GM12874 (cell line): ENCODE measurements around the gene COTL1.

Experiments
- CTCF ChIP-seq: IDR thresholded peaks from 2 replicates; pipeline ENCODE4 v1.5.1; 2011; ENCODE audit warnings: low read depth, mild to moderate bottlenecking, control low read depth, low read length, moderate library complexity; ENCODE audit not compliant: insufficient read depth

The COTL1 gene

GRCh38 chr16:84605339-84605848, 12.5 kb downstream of the COTL1 start:
- TF ChIP-seq CTCF = no peak

DNA sequence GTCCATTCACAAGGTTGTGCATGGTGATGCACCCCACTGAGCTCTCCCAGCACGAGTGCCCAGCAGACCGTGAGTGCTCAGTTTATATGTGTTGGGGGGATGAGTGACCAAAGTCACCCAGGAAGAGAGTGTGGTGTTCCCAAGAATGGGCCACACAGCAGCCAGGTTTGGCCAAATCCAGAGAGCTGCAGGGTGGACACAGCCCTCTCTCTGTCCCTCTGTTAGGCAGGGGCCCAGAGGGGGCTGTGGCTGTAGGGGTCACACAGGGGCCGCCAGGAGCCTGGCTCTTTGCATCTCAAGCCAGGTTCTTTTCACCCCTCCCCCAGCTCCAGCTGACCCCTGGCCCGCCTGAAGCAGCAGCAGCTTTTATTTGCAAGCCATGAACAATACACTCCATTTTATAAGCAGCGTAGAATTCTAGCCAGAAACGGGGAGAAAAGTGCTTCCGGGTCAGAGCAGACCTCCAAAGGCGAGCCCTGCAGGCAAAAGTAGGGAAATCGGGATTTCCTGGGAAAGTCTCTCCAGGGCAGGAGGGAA, 13.3 kb downstream of the COTL1 start:
- no peak for TF ChIP-seq CTCF

GRCh38 chr16:84603940-84604339, 13.9 kb downstream of the COTL1 start:
- TF ChIP-seq CTCF = no peak

DNA sequence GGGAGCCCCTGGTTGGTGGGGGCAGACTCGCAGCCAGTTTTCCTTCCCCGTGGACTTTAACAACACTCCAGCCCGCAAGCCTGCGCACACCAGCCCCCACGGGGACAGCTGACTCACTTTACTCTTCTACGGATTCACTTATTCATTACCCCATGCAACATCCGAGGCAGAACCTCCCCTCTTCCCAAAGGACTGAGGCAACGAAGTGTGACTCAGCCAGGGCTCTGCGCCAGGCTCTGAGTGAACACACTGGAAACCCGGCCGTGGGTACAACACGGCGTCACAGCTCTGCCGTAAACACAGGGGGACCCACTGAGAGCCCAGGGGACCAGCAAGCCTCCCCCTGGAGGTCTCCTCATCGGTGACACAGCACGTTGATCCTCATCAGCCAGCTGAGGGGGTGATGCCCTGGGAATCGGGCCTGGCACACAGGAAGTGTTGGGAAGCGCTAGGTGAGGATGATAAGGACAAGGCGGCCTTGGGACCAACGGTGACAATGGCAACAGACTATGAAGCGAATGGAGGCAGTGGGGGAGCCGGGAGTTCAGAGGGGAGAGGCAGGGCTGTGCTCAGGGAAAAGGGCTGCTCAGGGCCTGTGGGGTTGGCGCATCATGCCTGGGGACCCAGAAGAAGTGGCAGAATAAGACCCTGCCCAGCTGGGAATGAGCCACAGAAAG, 14.6 kb downstream of the COTL1 start:
- no peak for TF ChIP-seq CTCF

DNA sequence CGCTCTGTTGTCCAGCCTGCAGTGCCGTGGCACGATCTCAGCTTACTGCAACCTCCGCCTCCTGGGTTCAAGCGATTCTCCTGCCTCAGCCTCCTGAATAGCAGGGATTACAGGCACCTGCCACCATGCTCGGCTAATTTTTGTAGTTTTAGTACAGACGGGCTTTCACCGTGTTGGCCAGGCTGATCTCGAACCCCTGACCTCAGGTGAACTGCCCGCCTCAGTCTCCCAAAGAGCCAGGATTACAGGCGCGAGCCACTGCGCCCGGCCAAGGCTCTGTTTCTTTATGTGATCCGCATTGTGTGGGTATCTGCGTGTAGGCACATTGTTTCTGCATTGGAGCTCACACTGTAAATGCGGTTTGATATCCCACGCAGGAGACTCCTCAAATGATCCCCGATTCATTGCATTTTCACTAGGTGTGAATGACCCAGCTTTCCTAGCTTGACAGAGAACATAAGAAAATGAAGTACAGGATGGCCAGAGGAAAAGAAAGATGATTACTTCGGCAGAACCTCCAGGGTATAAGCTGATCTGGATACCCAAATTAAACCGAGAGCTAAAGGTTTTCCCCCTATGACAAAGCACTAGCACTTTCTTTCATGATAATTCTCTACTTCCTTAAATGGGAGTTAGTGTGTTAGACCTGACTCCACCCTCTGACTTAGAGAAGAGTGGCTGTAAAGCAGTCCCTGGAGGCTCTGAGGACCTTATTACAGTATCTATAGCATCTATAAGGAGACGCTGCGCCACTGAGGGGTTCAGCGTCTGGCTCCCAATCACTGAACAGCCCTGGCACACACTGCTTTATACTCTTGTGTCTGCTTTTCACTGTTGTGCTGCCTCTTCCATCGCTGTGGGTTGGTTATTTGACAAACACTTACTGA, 17.3 kb downstream of the COTL1 start:
- no peak for TF ChIP-seq CTCF

DNA sequence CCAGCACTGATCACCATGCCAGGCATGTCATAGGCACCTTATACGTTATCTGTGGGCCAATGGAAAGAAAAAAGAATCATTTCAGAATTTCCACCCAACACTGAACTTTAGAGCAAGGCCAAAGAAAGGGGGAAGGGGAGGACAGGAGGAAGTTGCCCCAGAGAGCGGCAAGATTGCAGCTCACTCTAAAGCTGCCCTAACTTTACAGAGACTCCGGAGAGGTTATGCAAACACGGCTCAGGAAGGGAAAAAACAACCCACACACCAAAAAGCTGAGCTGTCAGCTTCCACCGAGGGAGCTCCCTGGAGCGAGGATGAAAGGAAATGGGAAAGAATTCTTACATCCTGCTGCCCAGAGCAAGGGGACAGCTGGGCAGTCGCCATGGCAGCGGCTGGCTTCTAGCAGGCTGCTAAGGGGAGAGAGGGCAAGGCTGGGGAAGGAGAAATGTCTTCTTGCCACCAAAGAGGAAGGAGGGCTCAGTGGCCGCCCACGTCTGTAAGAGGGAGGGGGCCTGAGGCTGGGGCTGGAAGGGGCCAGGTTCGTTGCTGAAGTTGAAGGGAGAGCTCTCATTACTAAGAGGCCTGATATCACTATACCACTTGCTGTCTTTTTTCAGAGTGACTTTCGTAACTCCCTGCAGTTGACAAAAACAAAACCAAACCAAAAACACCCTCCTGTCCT, 18.2 kb downstream of the COTL1 start:
- TF ChIP-seq CTCF = no peak

- no peak for TF ChIP-seq CTCF
Measured at GRCh38 chr16:84598360-84598759, 19.5 kb downstream of the COTL1 start.
